KMS-11 (cell line): ENCODE data around the gene SMAD3.

Experiments used
- H2AFZ ChIP-seq: fragments of 200-600 bp; sonication (generic); 2 replicates; pipeline ENCODE4 v1.6.1; 2016; ENCODE audit warnings: antibody characterized with exemption, mixed run types, low read depth
- H3K27ac ChIP-seq: fragments of 200-600 bp; sonication (generic); 2 replicates; pipeline ENCODE4 v1.6.1; 2016; ENCODE audit warnings: mild to moderate bottlenecking, mixed run types
- H3K27me3 ChIP-seq: fragments of 200-600 bp; sonication (generic); 2 replicates; pipeline ENCODE4 v1.6.1; 2017; ENCODE audit warnings: mild to moderate bottlenecking, low read depth, mixed run types, moderate library complexity; ENCODE audit not compliant: insufficient read depth
- H3K36me3 ChIP-seq: fragments of 200-600 bp; sonication (generic); 2 replicates; pipeline ENCODE4 v1.6.1; 2017; ENCODE audit warnings: mild to moderate bottlenecking, mixed run types; ENCODE audit not compliant: insufficient read depth
- H3K4me1 ChIP-seq: fragments of 200-600 bp; sonication (generic); 2 replicates; pipeline ENCODE4 v1.6.1; 2016; ENCODE audit warnings: mild to moderate bottlenecking, low read depth, mixed run types; ENCODE audit not compliant: poor library complexity, severe bottlenecking
- H3K4me2 ChIP-seq: fragments of 200-600 bp; sonication (generic); 2 replicates; pipeline ENCODE4 v1.7.0; 2016; ENCODE audit warnings: mild to moderate bottlenecking, mixed run types
- H3K4me3 ChIP-seq: fragments of 200-600 bp; sonication (generic); IDR thresholded peaks from 2 replicates; pipeline ENCODE4 v1.6.1; 2017; ENCODE audit warnings: low read depth, low read length, mixed read lengths; ENCODE audit not compliant: insufficient read depth
- H3K79me2 ChIP-seq: fragments of 200-600 bp; sonication (generic); 2 replicates; pipeline ENCODE4 v1.6.1; 2016; ENCODE audit warnings: low read depth, mixed run types; ENCODE audit not compliant: insufficient read depth
- H3K9ac ChIP-seq: fragments of 200-600 bp; sonication (generic); 2 replicates; pipeline ENCODE4 v1.6.1; 2016; ENCODE audit warnings: mild to moderate bottlenecking, mixed run types
- H4K20me1 ChIP-seq: fragments of 200-600 bp; sonication (generic); 2 replicates; pipeline ENCODE4 v1.6.1; 2016; ENCODE audit warnings: mild to moderate bottlenecking, mixed run types; ENCODE audit not compliant: insufficient read depth
- CTCF ChIP-seq: fragments of 200-600 bp; sonication (generic); conservative IDR thresholded peaks from 2 replicates; pipeline ENCODE4 v1.6.1; 2017; ENCODE audit warnings: low read depth, mild to moderate bottlenecking, antibody characterized with exemption, low read length, moderate library complexity, mixed read lengths

Gene SMAD3

DNA sequence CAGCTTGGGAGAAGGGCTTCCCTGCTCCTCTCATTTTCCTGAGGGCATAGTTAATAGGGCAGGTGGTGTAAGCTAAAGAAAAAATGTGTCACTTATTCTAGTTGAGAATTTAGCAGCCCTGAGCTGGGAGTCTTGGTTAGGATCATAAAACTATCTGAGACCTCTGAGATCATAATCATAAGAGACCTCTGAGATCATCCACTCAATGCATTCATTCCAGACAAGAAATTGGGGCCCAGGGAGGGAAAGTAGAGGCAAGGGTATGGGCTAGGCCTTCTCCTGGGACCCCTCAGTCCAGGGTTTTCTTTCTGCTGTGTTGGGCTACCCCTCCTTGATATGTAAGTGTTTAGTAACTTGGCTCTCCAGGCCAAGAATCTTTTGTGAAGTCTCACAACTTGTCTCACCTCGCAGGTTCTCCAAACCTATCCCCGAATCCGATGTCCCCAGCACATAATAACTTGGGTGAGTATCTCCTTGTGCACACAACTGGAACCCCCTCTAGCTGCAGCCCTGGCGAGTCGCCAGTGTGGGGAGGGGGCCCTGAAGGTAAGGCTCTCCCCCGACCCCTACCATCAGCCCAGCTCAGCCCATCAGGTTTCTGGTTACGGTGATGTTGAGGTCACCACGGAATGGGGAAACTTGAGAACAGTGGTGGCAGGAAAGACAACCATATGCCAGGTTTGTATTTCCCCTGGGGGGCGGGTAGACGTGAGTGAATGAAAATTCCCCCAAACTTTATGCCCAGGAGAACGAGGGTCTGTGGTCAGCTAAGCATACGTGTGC, 104.9 kb downstream of the SMAD3 start:
- Histone ChIP-seq H3K36me3 (no peaks in the 10 kb centered on the region), H4K20me1 (no peaks in the 10 kb centered on the region), H3K27me3 (no peaks in the 10 kb centered on the region), H3K4me3 (no peak overlapping the region), H3K79me2 (no peaks in the 10 kb centered on the region), H3K27ac (no peak overlapping the region), H2AFZ (no peak overlapping the region), H3K4me1 (no peaks in the 10 kb centered on the region), H3K9ac (no peak overlapping the region), H3K4me2 (no peak overlapping the region)
- no peak for TF ChIP-seq CTCF

DNA sequence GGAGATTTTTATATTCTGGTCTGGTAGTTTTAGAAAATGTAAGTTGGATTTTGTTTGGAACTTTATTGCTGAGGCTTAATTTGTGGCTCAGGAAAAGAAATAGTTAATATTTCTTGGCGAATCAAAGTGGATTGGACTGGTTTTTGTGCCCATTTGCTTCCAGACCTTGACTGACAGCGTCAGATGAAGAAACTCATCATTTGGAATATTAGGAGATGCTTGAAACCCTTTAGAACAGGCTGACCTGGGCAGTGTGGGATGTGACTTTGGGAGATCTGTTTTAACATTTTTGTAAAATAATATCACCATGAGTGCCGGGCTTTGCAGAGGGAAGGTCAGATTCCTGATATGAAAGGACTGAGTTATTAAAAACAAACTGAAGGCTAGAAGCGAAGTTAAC, 106.1 kb downstream of the SMAD3 start:
- Histone ChIP-seq H3K27me3 (no peaks in the 10 kb centered on the region), H3K36me3 (no peaks in the 10 kb centered on the region), H3K79me2 (no peaks in the 10 kb centered on the region), H3K4me2 (no peak overlapping the region), H3K27ac (no peak overlapping the region), H3K9ac (no peak overlapping the region), H3K4me3 (no peak overlapping the region), H4K20me1 (no peaks in the 10 kb centered on the region), H2AFZ (no peak overlapping the region), H3K4me1 (no peaks in the 10 kb centered on the region)
- TF ChIP-seq CTCF, result no peak

- no peak overlapping the region for H3K4me3 ChIP-seq
- H3K4me2 ChIP-seq, result no peak overlapping the region
- H3K27me3 ChIP-seq, result no peaks in the 10 kb centered on the region
- H3K36me3 ChIP-seq, result no peaks in the 10 kb centered on the region
- H3K79me2 ChIP-seq, result no peaks in the 10 kb centered on the region
- H3K27ac ChIP-seq, result no peak overlapping the region
- no peaks in the 10 kb centered on the region for H4K20me1 ChIP-seq
- H2AFZ ChIP-seq, result no peak overlapping the region
- H3K9ac ChIP-seq, result no peak overlapping the region
- no peaks in the 10 kb centered on the region for H3K4me1 ChIP-seq
- no peak for TF ChIP-seq CTCF
Observed at GRCh38 chr15:67172172-67172571, 106.8 kb downstream of the SMAD3 start.

- H3K9ac ChIP-seq, result no peak overlapping the region
- H3K36me3 ChIP-seq, result no peaks in the 10 kb centered on the region
- H2AFZ ChIP-seq, result no peak overlapping the region
- no peak overlapping the region for H3K27ac ChIP-seq
- H3K4me3 ChIP-seq, result no peak overlapping the region
- no peaks in the 10 kb centered on the region for H3K79me2 ChIP-seq
- H3K4me2 ChIP-seq, result no peak overlapping the region
- TF ChIP-seq CTCF, result no peak
- peaks cover 4% of the 10 kb centered on the region for H3K4me1 ChIP-seq
- H4K20me1 ChIP-seq, result no peaks in the 10 kb centered on the region
- H3K27me3 ChIP-seq, result no peaks in the 10 kb centered on the region
Observed at GRCh38 chr15:67173005-67173404, 107.6 kb downstream of the SMAD3 start.
